Spleen (tissue), 7 donors: ENCODE data around the gene EFCC1.

Experiments
- CTCF ChIP-seq, 11 experiments: fragments of 200-600 bp in 7 of 11; fragments of 450-650 bp in 4 of 11; sonication (generic) in 4 of 11; IDR thresholded peaks in 8 of 11; conservative IDR thresholded peaks in 3 of 11; 1 replicate in 7 of 11; 2 replicates in 4 of 11; pipeline versions ENCODE4 v1.4.0 to v1.8.0; 2016 to 2021; ENCODE audit warnings: antibody characterized with exemption in 11 of 11, inconsistent platforms in 4 of 11, mild to moderate bottlenecking in 1 of 11
- POLR2A ChIP-seq, 3 donors: fragments of 450-650 bp; IDR thresholded peaks; one replicate each; pipeline ENCODE4 v1.5.1; 2017; ENCODE audit warnings: antibody characterized with exemption in 3 of 3, mild to moderate bottlenecking in 1 of 3
- donor health status: DM: no; HTN: no; CAD: no; lungs with moderate emphysema.
- donor health status: DM: no; HTN: no; CAD: no.
- donor health status: DM: no; HTN: no; CAD: no.

DNA sequence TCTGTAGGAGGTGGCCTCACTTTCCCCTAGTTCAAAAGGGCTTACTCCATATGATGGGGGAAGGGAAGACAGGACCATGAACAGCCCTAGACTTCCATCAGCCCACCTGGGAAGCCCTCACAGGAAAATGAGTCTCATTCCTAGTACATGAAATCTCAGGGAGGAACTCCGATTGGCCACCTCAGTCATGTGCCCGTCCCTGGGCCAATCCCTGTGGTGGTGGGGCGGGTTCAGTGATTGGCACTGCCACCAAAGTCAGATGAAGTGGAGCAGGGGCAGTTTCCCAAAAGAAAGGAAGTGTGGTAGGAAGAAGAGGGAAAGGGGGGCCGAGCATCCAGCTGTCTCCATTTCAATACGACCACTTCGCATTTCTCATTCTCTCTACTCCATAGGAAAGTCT is 33.5 kb downstream of the EFCC1 start:
- TF ChIP-seq POLR2A (IDR thresholded peaks at IDR 0.05) (no peak), CTCF (IDR thresholded peaks at IDR 0.05 in 8 of 11, conservative IDR thresholded peaks at IDR 0.05 in 3 of 11) (no peak)
